Fibroblast of lung (primary cell): Measurements from ENCODE around the gene RALBP1. TPM values are rescaled to one million over a fixed set of nuclear protein-coding genes. Genes with fewer than 3 reads are reported as not detected.
"Not testable (repeated sequence)": the region's sequence is repeated elsewhere in the genome, so short reads cannot be mapped to it uniquely, and the experiment has no call there.

Experiments
- DNase-seq, 2 donors: peaks; one replicate each; pipeline versions ENCODE4 v3.0.0 to v3.0.0-alpha.2; 2010; ENCODE audit warnings: low read depth in 2 of 2
- H2AFZ ChIP-seq: 2 replicates; pipeline ENCODE4 v1.5.1; 2012; ENCODE audit warnings: low read length, control low read depth, inconsistent platforms
- H3K27ac ChIP-seq: 2 replicates; pipeline ENCODE4 v1.5.1; 2011; ENCODE audit warnings: low read length, control low read depth; ENCODE audit not compliant: insufficient read depth
- H3K27me3 ChIP-seq: 2 replicates; pipeline ENCODE4 v1.5.1; 2011; ENCODE audit warnings: mild to moderate bottlenecking, low read length; ENCODE audit not compliant: control insufficient read depth, insufficient read depth
- H3K36me3 ChIP-seq: 2 replicates; pipeline ENCODE4 v1.5.1; 2011; ENCODE audit warnings: low read length; ENCODE audit not compliant: control insufficient read depth, insufficient read depth
- H3K4me1 ChIP-seq: 2 replicates; pipeline ENCODE4 v1.5.1; 2011; ENCODE audit warnings: low read length; ENCODE audit not compliant: control insufficient read depth, insufficient read depth; ENCODE audit errors: extremely low read depth
- H3K4me2 ChIP-seq: 2 replicates; pipeline ENCODE4 v1.5.1; 2011; ENCODE audit warnings: low read length, control low read depth; ENCODE audit not compliant: insufficient read depth; ENCODE audit errors: extremely low read depth
- H3K4me3 ChIP-seq, 4 experiments: fragments of 200-600 bp in 1 of 4; sonication (generic) in 1 of 4; replicated peaks in 1 of 4; 2 replicates each; pipeline ENCODE4 v1.5.1; 2011 to 2016; ENCODE audit warnings: low read length in 4 of 4, low read depth in 3 of 4, mild to moderate bottlenecking in 3 of 4, control low read depth in 2 of 4, inconsistent platforms in 1 of 4, mixed read lengths in 1 of 4; ENCODE audit not compliant: insufficient read depth in 1 of 4; ENCODE audit errors: control extremely low read depth in 1 of 4
- H3K79me2 ChIP-seq: 2 replicates; pipeline ENCODE4 v1.5.1; 2012; ENCODE audit warnings: mild to moderate bottlenecking, low read length, inconsistent platforms; ENCODE audit not compliant: control insufficient read depth, insufficient read depth
- H3K9ac ChIP-seq: 2 replicates; pipeline ENCODE4 v1.5.1; 2011; ENCODE audit warnings: mild to moderate bottlenecking, low read length, control low read depth; ENCODE audit not compliant: insufficient read depth
- H3K9me3 ChIP-seq: 2 replicates; pipeline ENCODE4 v1.5.1; 2012; ENCODE audit warnings: low read depth, low read length; ENCODE audit not compliant: control insufficient read depth, insufficient read depth
- H4K20me1 ChIP-seq: 2 replicates; pipeline ENCODE4 v1.5.1; 2011; ENCODE audit warnings: low read length; ENCODE audit not compliant: control insufficient read depth, insufficient read depth; ENCODE audit errors: extremely low read depth
- EZH2 ChIP-seq: IDR thresholded peaks from 2 replicates; pipeline ENCODE4 v1.5.1; 2012; ENCODE audit warnings: low read length, control low read depth, mild to moderate bottlenecking; ENCODE audit errors: missing control alignments
- polyA plus RNA-seq, 2 donors: library from polyadenylated mRNA; depleted of rRNA in 1 of 2; stranded (reverse) in 1 of 2; unstranded in 1 of 2; fragments of >200 nt; gene quantifications; 2 replicates each; pipeline ENCODE4 v1.2.1, GENCODE V29; 2011 to 2012; ENCODE audit warnings: missing spikeins in 1 of 2
- total RNA-seq: library from RNA; depleted of rRNA; stranded (reverse); fragments of >200 nt; gene quantifications from 2 replicates; pipeline ENCODE4 v1.2.1, GENCODE V29; 2014
- TF ChIP-seq, protein P1 (sequence below), 2 donors: IDR thresholded peaks in 1 of 2; conservative IDR thresholded peaks in 1 of 2; 1 replicate in 1 of 2; 2 replicates in 1 of 2; pipeline ENCODE4 v1.5.1; 2011 to 2012; ENCODE audit warnings: low read length in 2 of 2, control low read depth in 1 of 2, inconsistent platforms in 1 of 2, low read depth in 1 of 2, mild to moderate bottlenecking in 1 of 2

RALBP1 gene
- total and polyA plus RNA-seq, 2 donors (not counting 1 experiment from before 2014, with no cell fraction given) = 72.3 to 72.4 TPM

DNA sequence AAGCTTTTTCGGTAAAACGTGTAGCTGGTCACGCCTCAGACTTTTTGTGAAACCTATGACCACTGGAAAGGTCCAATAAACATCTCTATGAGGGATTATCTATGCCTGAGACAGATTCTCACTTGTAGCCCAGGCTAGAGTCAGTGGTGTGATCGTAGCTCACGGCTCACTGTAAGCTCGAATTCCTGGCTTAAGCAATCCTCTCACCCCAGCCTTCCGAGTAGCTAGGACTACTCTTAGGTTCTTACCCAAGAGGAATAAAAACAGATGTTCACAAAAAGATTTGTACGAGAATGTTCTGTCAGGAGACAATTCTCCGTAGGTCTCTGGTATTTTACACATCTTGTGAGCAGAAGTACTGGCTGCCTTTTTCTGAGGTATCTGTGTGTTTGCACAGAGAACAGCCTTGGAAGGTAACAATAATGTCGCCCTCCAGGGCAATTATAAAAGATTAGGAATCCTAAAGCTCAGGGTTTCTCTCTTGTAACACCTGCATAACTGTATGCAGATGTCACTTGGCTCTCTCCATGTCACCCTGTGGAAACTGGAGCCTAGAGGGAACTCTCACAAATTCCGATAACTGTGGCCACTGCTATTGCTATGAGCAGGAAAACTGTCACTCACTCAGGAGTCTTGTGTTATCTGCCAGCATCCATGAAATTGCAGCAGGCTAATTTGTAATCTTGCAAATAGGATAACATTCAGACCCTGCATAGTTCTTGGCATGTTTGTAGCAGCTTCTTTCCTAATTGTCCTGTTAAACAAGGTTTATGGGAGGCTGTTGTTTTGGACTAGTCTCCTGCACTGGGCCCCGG is 25.5 kb upstream of the RALBP1 start:
- Histone ChIP-seq H3K9ac (no peak overlapping the region), H4K20me1 (no peaks in the 10 kb centered on the region), H3K4me3 (no peak overlapping the region), H3K36me3 (no peaks in the 10 kb centered on the region), H3K4me2 (no peak overlapping the region), H3K9me3 (no peaks in the 10 kb centered on the region), H3K27me3 (peaks cover 2% of the 10 kb centered on the region), H3K4me1 (no peaks in the 10 kb centered on the region), H2AFZ (no peak overlapping the region), H3K79me2 (no peaks in the 10 kb centered on the region), H3K27ac (no peak overlapping the region)
- no peak for DNase-seq
- TF ChIP-seq, protein P1, sequence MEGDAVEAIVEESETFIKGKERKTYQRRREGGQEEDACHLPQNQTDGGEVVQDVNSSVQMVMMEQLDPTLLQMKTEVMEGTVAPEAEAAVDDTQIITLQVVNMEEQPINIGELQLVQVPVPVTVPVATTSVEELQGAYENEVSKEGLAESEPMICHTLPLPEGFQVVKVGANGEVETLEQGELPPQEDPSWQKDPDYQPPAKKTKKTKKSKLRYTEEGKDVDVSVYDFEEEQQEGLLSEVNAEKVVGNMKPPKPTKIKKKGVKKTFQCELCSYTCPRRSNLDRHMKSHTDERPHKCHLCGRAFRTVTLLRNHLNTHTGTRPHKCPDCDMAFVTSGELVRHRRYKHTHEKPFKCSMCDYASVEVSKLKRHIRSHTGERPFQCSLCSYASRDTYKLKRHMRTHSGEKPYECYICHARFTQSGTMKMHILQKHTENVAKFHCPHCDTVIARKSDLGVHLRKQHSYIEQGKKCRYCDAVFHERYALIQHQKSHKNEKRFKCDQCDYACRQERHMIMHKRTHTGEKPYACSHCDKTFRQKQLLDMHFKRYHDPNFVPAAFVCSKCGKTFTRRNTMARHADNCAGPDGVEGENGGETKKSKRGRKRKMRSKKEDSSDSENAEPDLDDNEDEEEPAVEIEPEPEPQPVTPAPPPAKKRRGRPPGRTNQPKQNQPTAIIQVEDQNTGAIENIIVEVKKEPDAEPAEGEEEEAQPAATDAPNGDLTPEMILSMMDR (conservative IDR thresholded peaks at IDR 0.05 in 1 of 2, IDR thresholded peaks at IDR 0.05 in 1 of 2; ENCODE audit: low read depth in 1 of 2, low read length in 2 of 2) = no peak

DNA sequence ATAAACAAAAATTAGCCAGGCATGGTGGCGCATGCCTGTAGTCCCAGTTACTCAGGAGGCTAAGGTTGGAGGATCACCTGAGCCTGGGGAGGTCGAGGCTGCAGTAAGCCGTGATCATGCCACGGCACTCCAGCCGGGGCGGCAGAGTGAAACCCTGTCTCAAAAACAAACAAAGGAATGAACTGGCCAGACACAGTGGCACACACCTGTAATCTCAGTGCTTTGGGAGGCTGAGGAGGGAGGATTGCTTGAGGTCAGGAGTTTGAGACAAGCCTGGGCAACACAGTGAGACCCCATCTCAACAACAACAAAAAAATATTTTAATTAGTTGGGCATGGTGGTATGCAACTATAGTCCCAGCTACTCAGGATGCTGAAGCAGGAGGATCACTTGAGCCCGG is 24.4 kb upstream of the RALBP1 start:
- H4K20me1 ChIP-seq, H2AFZ ChIP-seq, H3K79me2 ChIP-seq, H3K27ac ChIP-seq, H3K36me3 ChIP-seq, DNase-seq, H3K9ac ChIP-seq, H3K4me2 ChIP-seq, H3K4me3 ChIP-seq, H3K4me1 ChIP-seq, H3K9me3 ChIP-seq, H3K27me3 ChIP-seq: not testable (repeated sequence)

DNA sequence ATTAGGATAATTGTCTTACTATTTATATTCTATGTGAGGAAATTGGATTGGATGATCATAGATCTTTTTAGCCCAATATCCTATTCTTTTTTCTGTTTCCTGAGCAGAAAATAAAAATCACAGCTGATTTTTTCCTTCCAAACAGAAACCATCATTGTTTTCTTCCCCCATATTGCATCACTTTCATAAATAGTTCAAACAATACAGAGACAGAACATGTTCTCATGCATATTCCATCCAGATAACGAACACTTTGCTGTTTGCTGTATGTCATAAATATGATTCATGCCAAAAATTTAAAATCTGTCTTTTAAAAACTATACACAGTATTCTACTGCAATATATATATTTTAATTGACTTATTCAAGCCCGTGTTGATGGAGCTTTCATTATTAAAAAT is 22.0 kb upstream of the RALBP1 start:
- no peaks in the 10 kb centered on the region for H3K4me1 ChIP-seq
- H3K4me2 ChIP-seq = no peak overlapping the region
- H3K79me2 ChIP-seq = no peaks in the 10 kb centered on the region
- H2AFZ ChIP-seq = no peak overlapping the region
- no peaks in the 10 kb centered on the region for H4K20me1 ChIP-seq
- no peak overlapping the region for H3K27ac ChIP-seq
- H3K27me3 ChIP-seq = peaks cover 2% of the 10 kb centered on the region
- no peaks in the 10 kb centered on the region for H3K9me3 ChIP-seq
- TF ChIP-seq, protein P1 (conservative IDR thresholded peaks at IDR 0.05 in 1 of 2, IDR thresholded peaks at IDR 0.05 in 1 of 2; ENCODE audit: low read depth in 1 of 2, low read length in 2 of 2) = no peak
- no peak for TF ChIP-seq EZH2
- H3K36me3 ChIP-seq = no peaks in the 10 kb centered on the region
- H3K4me3 ChIP-seq = no peak overlapping the region
- no peak overlapping the region for H3K9ac ChIP-seq
- no peak for DNase-seq
